GM12878 (cell line): Measurements from ENCODE around the gene CNIH2. TPM values are rescaled to one million over a fixed set of nuclear protein-coding genes. Genes with fewer than 3 reads are reported as not detected.
A peak's percentile ranks its signal among the peaks of the same experiment; 100 is the strongest.

Experiments
- ATAC-seq: fragments of 200-7000 bp; cut with Tn5 transposase; 3 replicates; pipeline ENCODE4 v1.9.1; 2020; ENCODE audit warnings: mild to moderate bottlenecking, moderate library complexity
- BruUV-seq: library from RNA; stranded (reverse); fragments of 400-500 nt; replicated peaks from 2 replicates; lab custom pipeline; 2021; lab: Mats Ljungman, UMichigan
- CTCF ChIA-PET: fragments of 300-600 bp; sonication (Branson Sonifier 250); formaldehyde crosslinking; extraction: SDS; loops from one replicate; lab custom pipeline; 2021; ENCODE audit warnings: inconsistent platforms; lab: Yijun Ruan, JAX
- POLR2A ChIA-PET: fragments of 350-600 bp; formaldehyde crosslinking; extraction: SDS; loops from one replicate; lab custom pipeline; 2021; ENCODE audit warnings: inconsistent platforms; lab: Charles Lee
- RAD21 ChIA-PET: fragments of 300-600 bp; sonication (Branson Sonifier 250); formaldehyde crosslinking; loops from one replicate; lab custom pipeline; 2023; ENCODE audit warnings: antibody characterized with exemption; ENCODE audit not compliant: unreplicated experiment; lab: Charles Lee
- SMC1A ChIA-PET: fragments of 300-600 bp; sonication (Branson Sonifier 250); formaldehyde crosslinking; loops from one replicate; lab custom pipeline; 2023; ENCODE audit not compliant: unreplicated experiment, uncharacterized antibody; lab: Charles Lee
- DNase-seq: peaks from one replicate; pipeline ENCODE4 v3.0.0-alpha.2; 2011; ENCODE audit warnings: low read depth, low spot score
- FAIRE-seq: peaks from 3 replicates; lab custom pipeline; 2011; peaks lifted over from hg19 to GRCh38; lab: Jason Lieb, UNC
- H2AFZ ChIP-seq: 2 replicates; pipeline ENCODE4 v1.6.0; 2011; ENCODE audit warnings: low read depth, low read length, control low read depth; ENCODE audit not compliant: control insufficient read depth
- H3K27ac ChIP-seq: 2 replicates; pipeline ENCODE4 v1.5.1; 2011; ENCODE audit warnings: control low read depth; ENCODE audit not compliant: control insufficient read depth, insufficient read depth
- H3K27me3 ChIP-seq, 2 experiments: replicated peaks in 1 of 2; 2 replicates each; pipeline versions ENCODE4 v1.6.0 to v1.6.1; 2011; ENCODE audit warnings: low read length in 1 of 2; ENCODE audit not compliant: control insufficient read depth in 2 of 2, insufficient read depth in 2 of 2
- H3K36me3 ChIP-seq, 2 experiments: 2 replicates each; pipeline ENCODE4 v1.5.1; 2011; ENCODE audit warnings: low read length in 1 of 2; ENCODE audit not compliant: control insufficient read depth in 2 of 2, insufficient read depth in 2 of 2
- H3K4me1 ChIP-seq: 2 replicates; pipeline ENCODE4 v1.6.1; 2011; ENCODE audit warnings: mild to moderate bottlenecking, low read length, moderate library complexity, mixed read lengths; ENCODE audit not compliant: control insufficient read depth, insufficient read depth
- H3K4me2 ChIP-seq: 2 replicates; pipeline ENCODE4 v1.6.0; 2011; ENCODE audit warnings: control low read depth; ENCODE audit not compliant: control insufficient read depth, insufficient read depth
- H3K4me3 ChIP-seq: fragments of 200-600 bp; sonication (generic); 2 replicates; pipeline ENCODE4 v1.5.1; 2016
- H3K79me2 ChIP-seq: 2 replicates; pipeline ENCODE4 v1.6.0; 2011; ENCODE audit warnings: low read length; ENCODE audit not compliant: control insufficient read depth, insufficient read depth
- H3K9ac ChIP-seq: 2 replicates; pipeline ENCODE4 v1.8.0; 2011; ENCODE audit warnings: low read length, control low read depth, mixed read lengths; ENCODE audit not compliant: control insufficient read depth, insufficient read depth
- H3K9me3 ChIP-seq: replicated peaks from 3 replicates; pipeline ENCODE4 v1.5.1; 2011; ENCODE audit warnings: mild to moderate bottlenecking, low read length; ENCODE audit not compliant: control insufficient read depth, insufficient read depth
- H4K20me1 ChIP-seq: 2 replicates; pipeline ENCODE4 v1.6.0; 2011; ENCODE audit not compliant: control insufficient read depth, insufficient read depth
- ATF2 ChIP-seq: IDR thresholded peaks from 2 replicates; pipeline ENCODE4 v1.6.1; 2012; ENCODE audit warnings: low read length, inconsistent platforms
- ELK1 ChIP-seq: IDR thresholded peaks from 2 replicates; pipeline ENCODE4 v1.6.1; 2012; ENCODE audit warnings: low read depth, low read length, improper control_type of control experiment
- HCFC1 ChIP-seq: fragments of 150-350 bp; IDR thresholded peaks from 2 replicates; pipeline ENCODE4 v1.6.1; 2014; ENCODE audit warnings: low read length
- IKZF2 ChIP-seq, 2 experiments: fragments of 450-650 bp; IDR thresholded peaks; 2 replicates each; pipeline ENCODE4 v1.6.1; 2017; ENCODE audit warnings: mild to moderate bottlenecking in 2 of 2, moderate library complexity in 2 of 2
- IRF4 ChIP-seq: IDR thresholded peaks from 2 replicates; pipeline ENCODE4 v1.6.1; 2011; ENCODE audit warnings: low read depth, low read length
- POLR2AphosphoS5 ChIP-seq: IDR thresholded peaks from 2 replicates; pipeline ENCODE4 v1.6.1; 2011; ENCODE audit warnings: mild to moderate bottlenecking, low read length, inconsistent platforms
- RB1 ChIP-seq: fragments of 450-650 bp; formaldehyde crosslinking; IDR thresholded peaks from 2 replicates; pipeline ENCODE4 v1.6.1; 2017; ENCODE audit warnings: mild to moderate bottlenecking, borderline replicate concordance
- SMAD1 ChIP-seq: fragments of 450-650 bp; IDR thresholded peaks from 2 replicates; pipeline ENCODE4 v1.6.1; 2018; ENCODE audit warnings: mild to moderate bottlenecking, low read depth; ENCODE audit not compliant: partially characterized antibody
- SPI1 ChIP-seq: IDR thresholded peaks from 2 replicates; pipeline ENCODE4 v1.6.1; 2011; ENCODE audit warnings: low read depth, mild to moderate bottlenecking, low read length, moderate library complexity, borderline replicate concordance; ENCODE audit not compliant: insufficient read depth
- STAT1 ChIP-seq: fragments of 450-650 bp; conservative IDR thresholded peaks from 2 replicates; pipeline ENCODE4 v1.6.1; 2014; ENCODE audit warnings: antibody characterized with exemption, mild to moderate bottlenecking
- TBL1XR1 ChIP-seq: IDR thresholded peaks from 2 replicates; pipeline ENCODE4 v1.6.1; 2012; ENCODE audit warnings: low read depth, low read length, improper control_type of control experiment
- USF1 ChIP-seq: IDR thresholded peaks from 2 replicates; pipeline ENCODE4 v1.6.1; 2011; ENCODE audit warnings: borderline replicate concordance, low read depth, mild to moderate bottlenecking, moderate library complexity, mixed read lengths, low read length; ENCODE audit not compliant: insufficient read depth; ENCODE audit errors: extremely low read length
- WRNIP1 ChIP-seq: IDR thresholded peaks from 2 replicates; pipeline ENCODE4 v1.6.1; 2011; ENCODE audit warnings: low read depth, low read length, improper control_type of control experiment, borderline replicate concordance
- ZNF384 ChIP-seq: IDR thresholded peaks from 2 replicates; pipeline ENCODE4 v1.6.1; 2012; ENCODE audit warnings: low read depth, mild to moderate bottlenecking, low read length, improper control_type of control experiment, borderline replicate concordance
- ZNF687 ChIP-seq: fragments of 450-650 bp; IDR thresholded peaks from 2 replicates; pipeline ENCODE4 v1.6.1; 2017; ENCODE audit warnings: mild to moderate bottlenecking, moderate library complexity
- WGBS: methylation state at CpG from one replicate; pipeline ENCODE4 v1.1.6; 2016; ENCODE audit warnings: low lambda C conversion rate; ENCODE audit not compliant: insufficient replicate concordance, insufficient coverage; ENCODE audit errors: missing lambda C conversion rate; 5-methylcytosine and 5-hydroxymethylcytosine counted together
- in situ Hi-C: fragments of 300-500 bp; cut with MboI; formaldehyde crosslinking; loops from 9 replicates; pipeline ENCODE4 v1.14.3; 2018; ENCODE audit warnings: mixed read lengths
- intact Hi-C: fragments of 100-400 bp; cut with micrococcal nuclease; formaldehyde crosslinking; loops from one replicate; pipeline ENCODE4 v1.14.2; 2022; ENCODE audit not compliant: unreplicated experiment
- polyA plus RNA-seq, 11 experiments: library from polyadenylated mRNA; depleted of rRNA in 4 of 11; unstranded in 6 of 11; stranded (reverse) in 5 of 11; fragments of >200 nt; fragmentation: Nextera tagmentation in 4 of 11; fragmentation: Illumina TruSeq in 1 of 11; extraction: Ambion mirVana in 4 of 11; extraction: Trizol in 1 of 11; gene quantifications; 1 replicate in 1 of 11; 2 replicates in 10 of 11; pipeline versions ENCODE4 v1.2.1 to v1.2.3, GENCODE V29; 2011 to 2016; ENCODE audit warnings: inconsistent platforms in 2 of 11, missing spikeins in 2 of 11, low read depth in 1 of 11
- total RNA-seq, 4 experiments: library from RNA; depleted of rRNA in 3 of 4; stranded (reverse); fragments of >200 nt in 3 of 4; fragmentation: Illumina TruSeq in 1 of 4; extraction: Trizol in 1 of 4; gene quantifications; 2 replicates each; pipeline versions ENCODE4 v1.2.1 to v1.2.3, GENCODE V29; 2013 to 2021

CNIH2 gene
- total and polyA plus RNA-seq, 10 of the 15 experiments (the other 5 are each of a cell fraction or from before 2014, with no cell fraction given): 0.07 to 1.3 (median 0.68) TPM; not detected in 2

GRCh38 chr11:66268244-66268951 lies 9.6 kb upstream of the CNIH2 start, which contains the start of gene RAB1B:
RAB1B (plus strand) TSS chr11:66268639; CDS start chr11:66268680, 41 bp downstream.
- BruUV-seq: no TSS peak
- no peaks in the 10 kb centered on the region for H4K20me1 ChIP-seq
- H3K4me3 ChIP-seq: peak within 1 kb of the TSS; percentile 96
- peak within 1 kb of the TSS; percentile 94 for H3K27ac ChIP-seq
- ChIA-PET RAD21 (interaction anchor here (0.7 to 2.2 kb wide), 5 partner anchors 13 to 46 kb away, joined by 3 to 9 read pairs (median 4); partner anchors contain the start of gene YIF1A), SMC1A (interaction anchor here (0.7 to 2.4 kb wide), 9 partner anchors 9 to 246 kb away, joined by 3 to 10 read pairs (median 3); partner anchors contain the start of genes CNIH2 and SF3B2), POLR2A (interaction anchor here (0.5 to 2.6 kb wide), 15 partner anchors 13 to 1771 kb away, joined by 3 to 26 read pairs (median 4); partner anchors contain the start of genes CD248, SF3B2 and YIF1A), CTCF (interaction anchor here (0.6 to 1.6 kb wide), 9 partner anchors 9 to 224 kb away, joined by 3 to 5 read pairs (median 4); partner anchors contain the start of gene YIF1A)
- peaks cover 11% of the 10 kb centered on the region for H3K4me1 ChIP-seq
- intact Hi-C loops: loop anchor here (2.0 kb wide), 1 partner anchor 14 kb away; no protein-coding TSS in a partner anchor
- 1% methylated on average over 57 of the region's 64 CpGs for WGBS
- peak within 1 kb of the TSS; percentile 97 for H3K9ac ChIP-seq
- peak within 1 kb of the TSS; percentile 95 for H2AFZ ChIP-seq
- H3K79me2 ChIP-seq: peaks cover 27% of the 10 kb centered on the region
- ATAC-seq (peak; percentile 89), DNase-seq (peak; percentile 98), FAIRE-seq (peak; percentile 97)
- H3K9me3 ChIP-seq: no peaks in the 10 kb centered on the region
- peaks cover 14 to 28% of the 10 kb centered on the region in 2 experiments for H3K36me3 ChIP-seq
- peak within 1 kb of the TSS; percentile 99 for H3K4me2 ChIP-seq
- in situ Hi-C loops: no loop called here
- H3K27me3 ChIP-seq: no peaks in the 10 kb centered on the region
- TF ChIP-seq ATF2 (no peak), WRNIP1 (0 out of 2 replicates have a peak, but pooled peaks have one; percentile 24), ZNF687 (peak; percentile 2; the same call in 1 of the 2 replicates), IRF4 (no peak), SPI1 (no peak), USF1 (no peak), RB1 (no peak), TBL1XR1 (peak; percentile 64; the same call in 1 of the 2 replicates), ELK1 (peak; percentile 61), SMAD1 (no peak), POLR2AphosphoS5 (peak; percentile 61), STAT1 (no peak), HCFC1 (peak; percentile 94), IKZF2 (IDR thresholded peaks at IDR 0.05) (no peak), ZNF384 (no peak)
